ENCODE data around the gene LAMA3.

Gene LAMA3

GRCh38 chr18:23882616-23883276, 193.5 kb downstream of the LAMA3 start:
- no peak for DNase-seq

DNA sequence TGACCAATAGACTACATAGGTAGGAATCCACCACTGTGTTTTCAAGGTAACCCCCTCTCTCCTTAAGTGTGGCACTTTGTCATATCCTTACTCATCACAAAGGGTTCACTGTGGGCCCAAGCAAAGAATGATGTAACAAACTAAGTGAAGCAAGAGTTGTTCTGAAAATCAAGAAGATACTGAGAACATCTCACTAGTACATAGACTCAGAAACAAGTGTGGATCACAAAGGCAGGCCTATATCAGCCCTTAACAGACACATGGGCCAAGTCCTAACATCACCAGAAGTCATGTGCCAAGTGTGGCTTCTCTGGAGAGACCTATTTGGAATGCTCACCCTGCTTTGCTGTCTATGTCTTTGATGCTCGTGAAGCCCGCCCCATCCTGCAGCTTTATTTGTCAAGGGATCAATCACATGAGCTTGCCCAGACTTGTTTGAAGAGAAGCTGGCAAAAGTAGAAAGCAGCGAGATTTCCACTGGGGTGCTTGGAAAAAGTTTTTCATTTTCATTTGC, 194.1 kb downstream of the LAMA3 start:
- no peak for DNase-seq

DNA sequence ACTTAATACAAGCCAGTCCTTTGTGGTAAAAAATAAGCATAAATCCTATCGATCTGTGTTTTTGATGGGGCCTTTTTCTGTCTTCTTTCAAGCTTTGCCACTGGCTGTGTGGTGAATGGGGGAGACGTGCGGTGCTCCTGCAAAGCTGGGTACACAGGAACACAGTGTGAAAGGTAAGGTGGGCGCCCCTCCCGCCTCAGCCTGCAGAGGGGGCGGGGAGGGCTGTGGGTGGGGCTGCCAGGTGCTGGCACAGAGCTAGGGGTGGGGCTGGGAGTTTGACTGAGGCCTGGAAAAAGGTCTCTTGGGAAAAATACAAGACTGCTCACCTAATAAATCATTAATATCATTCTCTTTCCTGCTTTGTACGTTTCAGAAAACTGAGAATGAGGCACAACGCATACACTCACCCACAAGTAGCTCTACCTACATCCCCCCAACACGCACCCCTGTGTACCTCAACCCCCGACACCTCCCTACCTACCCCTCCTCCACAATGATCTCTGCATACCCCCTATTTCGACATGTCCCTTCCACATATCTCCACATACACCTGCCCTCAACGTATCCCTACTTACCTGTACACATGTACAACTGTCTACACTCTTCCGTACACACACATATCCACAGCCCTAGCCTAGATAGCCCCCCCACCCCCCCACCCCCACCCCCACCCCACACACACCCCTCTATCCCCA, 195.6 kb downstream of the LAMA3 start:
- no peak for DNase-seq

DNA sequence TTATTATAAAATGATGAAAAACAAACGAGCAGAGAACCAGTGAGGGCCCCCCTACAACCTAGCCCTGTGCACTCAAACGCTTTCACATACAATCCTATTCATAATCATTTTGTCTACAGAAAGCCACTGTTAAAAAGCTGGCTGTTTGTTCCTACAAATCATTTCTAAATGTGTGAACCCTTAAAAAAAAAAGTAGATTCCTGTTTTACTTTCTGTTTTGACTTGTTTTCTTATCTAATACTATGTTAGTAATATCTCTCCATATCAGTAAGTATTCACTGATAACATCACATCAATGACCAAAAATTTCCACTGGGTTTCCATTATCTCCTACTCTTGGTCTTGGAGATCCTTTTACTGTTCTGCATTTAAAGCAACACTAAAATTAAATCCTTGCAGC, 196.5 kb downstream of the LAMA3 start:
- no peak for DNase-seq

DNA sequence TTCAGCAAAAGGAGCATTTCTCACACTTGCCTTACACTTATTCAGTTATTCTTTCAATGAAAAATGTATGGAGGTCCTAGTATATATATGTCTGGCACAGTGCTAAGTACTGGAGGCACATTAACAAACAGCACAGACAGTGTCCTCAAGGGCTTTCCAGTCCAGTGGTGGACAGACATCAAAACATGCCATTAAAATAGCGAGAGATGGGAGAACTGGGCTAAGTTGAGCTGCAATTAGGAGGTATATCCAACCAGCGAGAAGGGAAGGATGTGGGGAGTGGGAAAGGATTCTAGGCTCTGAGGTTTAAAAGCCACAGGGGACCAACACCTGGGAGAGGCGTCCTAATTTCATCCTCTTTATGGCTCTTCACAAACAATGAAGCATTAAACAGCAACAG, 197.8 kb downstream of the LAMA3 start:
- DNase-seq = no peak

DNA sequence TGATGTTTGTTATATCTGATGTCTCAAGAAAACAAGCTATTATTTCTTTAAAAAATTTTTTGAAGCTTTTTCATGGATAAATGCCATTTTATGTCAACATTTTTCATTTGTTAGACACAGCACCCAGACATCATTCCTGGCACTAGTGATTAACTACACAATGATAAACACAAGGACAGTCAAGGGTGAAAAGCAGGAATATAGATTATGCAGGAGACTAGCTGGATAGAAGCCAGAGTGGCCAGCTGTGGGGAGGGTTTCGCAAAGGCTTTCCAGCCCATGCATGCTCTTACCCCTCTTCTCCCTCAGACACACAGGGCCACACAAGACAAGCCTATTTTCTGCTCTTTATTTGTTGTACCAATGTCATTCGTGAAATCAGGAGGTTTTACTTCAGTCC, 198.2 kb downstream of the LAMA3 start:
- no peak for DNase-seq

GRCh38 chr18:23888881-23889280, 199.6 kb downstream of the LAMA3 start:
- no peak for DNase-seq

GRCh38 chr18:23889907-23890306, 200.7 kb downstream of the LAMA3 start:
- DNase-seq = no peak

- DNase-seq = no peak
These were observed 201.3 kb downstream of the LAMA3 start for GRCh38 chr18:23890589-23890988.

DNA sequence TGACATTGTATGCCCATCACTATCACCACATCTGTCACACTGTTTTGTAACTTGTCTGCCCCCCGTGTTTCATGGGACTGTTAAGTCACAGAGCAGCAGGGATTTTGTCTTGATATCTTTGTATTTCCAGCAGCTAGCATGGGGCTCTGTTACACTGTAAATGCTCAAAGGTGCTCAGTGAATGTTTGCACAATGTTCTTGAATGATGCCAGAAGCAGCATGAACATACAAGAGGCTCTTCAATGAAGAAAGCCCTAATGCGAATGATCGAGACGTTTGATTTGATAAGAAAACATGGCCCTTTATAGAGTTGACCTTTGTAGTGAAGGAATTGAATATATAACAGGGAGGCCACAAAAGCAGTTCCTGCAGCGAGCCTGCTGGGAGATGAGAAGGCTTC, 204.4 kb downstream of the LAMA3 start:
- no peak for DNase-seq

- no peak for DNase-seq
These were observed 205.5 kb downstream of the LAMA3 start for GRCh38 chr18:23894661-23895175.

DNA sequence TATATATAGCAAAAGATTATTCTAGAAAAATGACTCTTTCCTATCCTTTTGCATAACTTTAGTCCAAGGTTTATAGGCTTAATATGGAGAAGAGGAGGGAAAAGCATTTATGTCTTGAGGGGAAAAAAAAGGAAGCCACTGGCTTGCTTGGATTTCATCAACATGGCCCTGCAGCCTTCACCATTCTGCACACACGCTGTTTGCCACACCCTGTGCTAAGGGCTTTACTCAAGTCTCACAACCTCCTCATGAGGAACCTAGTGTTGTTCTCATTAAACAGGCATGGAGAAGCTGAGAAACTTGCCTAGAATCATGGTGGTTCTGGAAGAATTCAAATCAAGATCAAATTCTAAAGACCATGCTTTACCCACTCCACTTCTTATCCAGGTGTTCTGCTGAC, 208.0 kb downstream of the LAMA3 start:
- DNase-seq = no peak

- DNase-seq = no peak
These were observed 208.5 kb downstream of the LAMA3 start for GRCh38 chr18:23897733-23898132.

GRCh38 chr18:23900994-23901393, 211.7 kb downstream of the LAMA3 start:
- DNase-seq = no peak

GRCh38 chr18:23902396-23902795, 213.1 kb downstream of the LAMA3 start:
- DNase-seq = no peak

DNA sequence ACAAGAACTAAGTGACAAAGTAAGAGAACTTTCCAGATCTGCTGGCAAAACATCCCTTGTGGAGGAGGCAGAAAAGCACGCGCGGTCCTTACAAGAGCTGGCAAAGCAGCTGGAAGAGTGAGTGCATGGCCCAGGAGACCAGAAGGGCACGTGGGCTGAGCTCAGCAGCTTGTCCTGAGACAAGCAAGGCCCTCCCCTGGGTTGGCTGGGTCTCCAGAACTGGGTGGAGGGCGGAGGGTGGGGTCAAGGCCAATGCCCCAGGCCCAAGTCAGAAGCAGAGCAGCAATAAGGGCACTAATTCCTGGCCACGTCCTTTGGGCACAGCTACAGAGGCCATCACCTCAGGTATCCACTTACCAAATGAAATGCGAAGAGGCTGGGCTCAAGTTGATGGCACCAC, 214.7 kb downstream of the LAMA3 start:
- DNase-seq = no peak

- no peak for DNase-seq
These were observed 217.4 kb downstream of the LAMA3 start for GRCh38 chr18:23906658-23907057.

- no peak for DNase-seq
These were observed 219.6 kb downstream of the LAMA3 start for GRCh38 chr18:23908827-23909226.

DNA sequence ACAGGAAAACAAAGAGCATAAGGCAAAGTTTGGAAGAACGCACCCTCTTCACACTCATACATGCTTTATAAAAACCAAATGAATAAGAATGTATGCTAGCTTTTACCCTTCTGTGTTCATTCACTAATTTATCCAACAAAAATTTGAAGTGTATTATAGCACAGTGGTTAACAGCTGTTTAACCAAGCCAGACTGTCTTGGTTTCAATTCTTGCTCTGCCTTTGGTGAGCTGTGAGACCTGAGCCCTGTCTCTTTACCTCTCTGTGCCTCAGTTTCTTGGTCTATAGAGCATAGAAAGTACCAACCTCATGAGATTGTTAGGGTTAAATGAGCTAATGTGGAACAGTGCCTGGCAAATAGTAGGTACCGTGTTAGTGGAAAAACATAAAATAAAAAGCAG, 220.8 kb downstream of the LAMA3 start:
- DNase-seq = no peak

DNA sequence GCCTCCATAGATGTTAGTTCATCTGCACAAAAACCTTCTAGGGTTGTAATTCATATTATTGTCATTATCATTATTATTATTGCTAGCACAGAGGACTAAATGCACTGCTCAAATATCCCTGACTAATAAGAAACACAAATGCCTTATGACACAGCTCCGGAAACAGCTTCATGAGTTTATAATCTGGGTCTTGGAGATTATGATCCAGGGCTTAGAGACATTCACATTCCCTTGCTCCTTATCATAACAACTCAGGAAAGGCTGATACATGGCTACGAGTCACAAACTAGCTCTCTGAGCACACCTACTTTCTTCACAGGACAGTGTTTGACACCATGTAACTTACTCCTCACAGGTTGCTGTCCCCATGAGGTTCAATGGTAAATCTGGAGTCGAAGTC, 223.1 kb downstream of the LAMA3 start:
- DNase-seq = no peak

- DNase-seq = no peak
These were observed 227.1 kb downstream of the LAMA3 start for GRCh38 chr18:23916338-23916737.

- peak; percentile 70 for DNase-seq
These were observed 229.3 kb downstream of the LAMA3 start for GRCh38 chr18:23918395-23919032.

- no peak for DNase-seq
These were observed 230.8 kb downstream of the LAMA3 start for GRCh38 chr18:23920054-23920453.

- no peak for DNase-seq
These were observed 232.5 kb downstream of the LAMA3 start for GRCh38 chr18:23921716-23922285.
